ENCODE results near the gene ANKRD22. TPM values are rescaled to one million over a fixed set of nuclear protein-coding genes. Genes with fewer than 3 reads are reported as not detected.
A peak's percentile ranks its signal among the peaks of the same experiment; 100 is the strongest.

The ANKRD22 gene
- total RNA-seq, 1 experiment from 2014 or later: not detected

- CTCF ChIA-PET: interaction anchor here (1.0 kb wide), 1 partner anchor 227 kb away, joined by 4 read pairs; no protein-coding TSS in a partner anchor
- no peak for TF ChIP-seq EZH2 (IDR thresholded peaks at IDR 0.05; ENCODE audit: borderline replicate concordance, low read depth, low read length, poor library complexity, severe bottlenecking)
- TF ChIP-seq CTCF (conservative IDR thresholded peaks at IDR 0.05; ENCODE audit: low read depth, low read length): peak; percentile 71
- Histone ChIP-seq H3K9me3 (ENCODE audit: low read depth, low read length, poor library complexity, severe bottlenecking) (no peaks in the 10 kb centered on the region), H3K27ac (ENCODE audit: low read depth, low read length, poor library complexity, severe bottlenecking) (no peak overlapping the region), H3K4me3 (ENCODE audit: low read depth, low read length, poor library complexity, severe bottlenecking) (no peak overlapping the region), H3K27me3 (replicated peaks; ENCODE audit: insufficient read depth, low read depth, low read length, poor library complexity) (no peaks in the 10 kb centered on the region), H3K36me3 (ENCODE audit: insufficient read depth, low read length, poor library complexity, severe bottlenecking) (no peaks in the 10 kb centered on the region), H3K4me1 (ENCODE audit: insufficient read depth, low read length, poor library complexity, severe bottlenecking) (no peaks in the 10 kb centered on the region)
- DNase-seq (ENCODE audit: low spot score): peak; percentile 74
- no TSS peak for BruUV-seq (replicated peaks)
- intact Hi-C loops (cut with micrococcal nuclease; ENCODE audit: unreplicated experiment): loop anchor here (5.0 kb wide), 1 partner anchor 105 kb away; no protein-coding TSS in a partner anchor
- POLR2A ChIA-PET (ENCODE audit: low non-redundant PET): no interaction called here
These were observed 59.7 kb downstream of the ANKRD22 start for GRCh38 chr10:88791924-88792323.

- no peak for DNase-seq (ENCODE audit: low spot score)
- Histone ChIP-seq H3K4me3 (ENCODE audit: low read depth, low read length, poor library complexity, severe bottlenecking) (no peak overlapping the region), H3K27me3 (replicated peaks; ENCODE audit: insufficient read depth, low read depth, low read length, poor library complexity) (no peaks in the 10 kb centered on the region), H3K4me1 (ENCODE audit: insufficient read depth, low read length, poor library complexity, severe bottlenecking) (no peaks in the 10 kb centered on the region), H3K27ac (ENCODE audit: low read depth, low read length, poor library complexity, severe bottlenecking) (no peak overlapping the region), H3K36me3 (ENCODE audit: insufficient read depth, low read length, poor library complexity, severe bottlenecking) (no peaks in the 10 kb centered on the region), H3K9me3 (ENCODE audit: low read depth, low read length, poor library complexity, severe bottlenecking) (no peaks in the 10 kb centered on the region)
- no peak for TF ChIP-seq EZH2 (IDR thresholded peaks at IDR 0.05; ENCODE audit: borderline replicate concordance, low read depth, low read length, poor library complexity, severe bottlenecking)
- TF ChIP-seq CTCF (conservative IDR thresholded peaks at IDR 0.05; ENCODE audit: low read depth, low read length): no peak
- ChIA-PET CTCF (no interaction called here), POLR2A (ENCODE audit: low non-redundant PET) (no interaction called here)
- BruUV-seq (replicated peaks): no TSS peak
- intact Hi-C loops (cut with micrococcal nuclease; ENCODE audit: unreplicated experiment): no loop called here
These were observed 62.7 kb downstream of the ANKRD22 start for GRCh38 chr10:88788924-88789323.

- CTCF ChIA-PET: no interaction called here
These were observed 64.2 kb downstream of the ANKRD22 start for GRCh38 chr10:88787463-88787862.

More at GRCh38 chr10:88787463-88787862, 64.2 kb downstream of the ANKRD22 start:
- Histone ChIP-seq H3K4me3 (ENCODE audit: low read depth, low read length, poor library complexity, severe bottlenecking) (no peak overlapping the region), H3K27ac (ENCODE audit: low read depth, low read length, poor library complexity, severe bottlenecking) (no peak overlapping the region), H3K36me3 (ENCODE audit: insufficient read depth, low read length, poor library complexity, severe bottlenecking) (no peaks in the 10 kb centered on the region), H3K27me3 (replicated peaks; ENCODE audit: insufficient read depth, low read depth, low read length, poor library complexity) (no peaks in the 10 kb centered on the region), H3K4me1 (ENCODE audit: insufficient read depth, low read length, poor library complexity, severe bottlenecking) (no peaks in the 10 kb centered on the region), H3K9me3 (ENCODE audit: low read depth, low read length, poor library complexity, severe bottlenecking) (no peaks in the 10 kb centered on the region)
- TF ChIP-seq EZH2 (IDR thresholded peaks at IDR 0.05; ENCODE audit: borderline replicate concordance, low read depth, low read length, poor library complexity, severe bottlenecking): no peak
- no peak for DNase-seq (ENCODE audit: low spot score)
- POLR2A ChIA-PET (ENCODE audit: low non-redundant PET): no interaction called here
- intact Hi-C loops (cut with micrococcal nuclease; ENCODE audit: unreplicated experiment): no loop called here
- no TSS peak for BruUV-seq (replicated peaks)

Measured in A673 (cell line).